Heart left ventricle (tissue), 16 donors: ENCODE measurements around the gene SETD1A. TPM values are rescaled to one million over a fixed set of nuclear protein-coding genes. Genes with fewer than 3 reads are reported as not detected.

ENCODE experiments used
- ATAC-seq, 4 donors: fragments of 200-7000 bp; cut with Tn5 transposase; one replicate each; pipeline ENCODE4 v1.9.1; 2020 to 2022; ENCODE audit warnings: moderate library complexity in 4 of 4, mild to moderate bottlenecking in 3 of 4, moderate number of reproducible peaks in 1 of 4
- DNase-seq, 5 donors: peaks; one replicate each; pipeline ENCODE4 v3.0.0-alpha.2; 2020
- H3K27ac ChIP-seq, 12 donors: fragments of 200-600 bp; sonication (generic) in 4 of 12; one replicate each; pipeline versions ENCODE4 v1.5.0 to v1.8.0; 2016 to 2022; ENCODE audit warnings: mild to moderate bottlenecking in 2 of 12
- H3K27me3 ChIP-seq, 9 donors: fragments of 200-600 bp; sonication (generic) in 2 of 9; one replicate each; pipeline versions ENCODE4 v1.5.1 to v1.8.0; 2016 to 2022; ENCODE audit warnings: mild to moderate bottlenecking in 3 of 9
- H3K36me3 ChIP-seq, 9 donors: fragments of 200-600 bp; sonication (generic) in 2 of 9; one replicate each; pipeline versions ENCODE4 v1.5.0 to v1.8.0; 2018 to 2022; ENCODE audit warnings: mild to moderate bottlenecking in 2 of 9
- H3K4me1 ChIP-seq, 12 donors: fragments of 200-600 bp; sonication (generic) in 4 of 12; one replicate each; pipeline versions ENCODE4 v1.5.0 to v1.8.0; 2016 to 2022; ENCODE audit warnings: mild to moderate bottlenecking in 3 of 12
- H3K4me3 ChIP-seq, 12 donors: fragments of 200-600 bp; sonication (generic) in 4 of 12; one replicate each; pipeline versions ENCODE4 v1.5.0 to v1.8.0; 2017 to 2022; ENCODE audit warnings: mild to moderate bottlenecking in 9 of 12, moderate library complexity in 4 of 12
- H3K9me3 ChIP-seq, 12 donors: fragments of 200-600 bp; sonication (generic) in 4 of 12; one replicate each; pipeline versions ENCODE4 v1.5.0 to v1.8.0; 2016 to 2022; ENCODE audit warnings: mild to moderate bottlenecking in 1 of 12
- POLR2A ChIP-seq, 2 donors: fragments of 450-650 bp; IDR thresholded peaks; one replicate each; pipeline ENCODE4 v1.6.1; 2017; ENCODE audit warnings: antibody characterized with exemption in 2 of 2, mild to moderate bottlenecking in 2 of 2, moderate library complexity in 2 of 2
- WGBS, 4 donors: extraction: QIAGEN DNeasy Blood & Tissue Kit in 2 of 4; methylation state at CpG; one replicate each; pipeline versions ENCODE4 v1.1.5 to v1.1.7; 2013 to 2018; 5-methylcytosine and 5-hydroxymethylcytosine counted together
- intact Hi-C, 10 donors: fragments of 100-400 bp; cut with DNase I; formaldehyde crosslinking; loops; one replicate each; pipeline versions ENCODE4 v1.11.1 to v1.14.2; 2022
- polyA plus RNA-seq, 2 donors: library from polyadenylated mRNA; stranded (reverse); fragments of 200-250 nt; gene quantifications; one replicate each; pipeline ENCODE4 v1.2.3, GENCODE V29; 2013
- total RNA-seq, 9 donors: library from RNA; depleted of rRNA in 2 of 9; stranded (reverse); fragments of >200 nt in 2 of 9; fragmentation: NEBNext Ultra II Directional in 3 of 9; extraction: Animal tissue kit (Norgen Biotek cat#: 25700) in 3 of 9; gene quantifications; one replicate each; pipeline versions ENCODE4 v1.1.0 to v1.2.4, GENCODE V29; 2016 to 2023
- TF ChIP-seq, protein P1 (sequence below), 12 donors: fragments of 200-600 bp; sonication (generic) in 4 of 12; IDR thresholded peaks; one replicate each; pipeline versions ENCODE4 v1.5.0 to v1.8.0; 2018 to 2022; ENCODE audit warnings: antibody characterized with exemption in 12 of 12, mild to moderate bottlenecking in 5 of 12
- donor health status: ischemic (EF 13 %, LVEDD 7.1; RV severe dilation, severe dysfunction).
- donor health status: healthy with polysubstance abuse.
- donor health status: DM: no; HTN: yes; CAD: no.
- donor health status: DM: no; HTN: no; CAD: no.
- donor health status: ischemic (EF 25% LVEDD 6.9; RV normal size, moderate dysfunction).
- donor health status: ischemic (EF 25% LVEDD 5.7; RV mildly dilated, moderate dysfunction).
- donor health status: healthy.
- donor health status: DM: yes; HTN: yes; CAD: no.
- donor health status: ischemic (EF 35%, LVEDD 5.7; RV mildly dilated, moderate dysfunction).
- donor health status: nonischemic (EF 11% LVEDD 7.7; RV severe dilation, severe dysfunction).
- donor health status: DM: yes; HTN: yes; CAD: no.
- donor health status: PGD.
- donor health status: ischemic (EF 29% LVEDD 5.4; RV normal size, mild dysfunction).
- donor health status: nonischemic (EF 23%, LVEDD 6.1; RV moderate dilation, normal function).

The SETD1A gene
- total and polyA plus RNA-seq, 11 donors = 4.6 to 12.1 (median 9.0) TPM

DNA sequence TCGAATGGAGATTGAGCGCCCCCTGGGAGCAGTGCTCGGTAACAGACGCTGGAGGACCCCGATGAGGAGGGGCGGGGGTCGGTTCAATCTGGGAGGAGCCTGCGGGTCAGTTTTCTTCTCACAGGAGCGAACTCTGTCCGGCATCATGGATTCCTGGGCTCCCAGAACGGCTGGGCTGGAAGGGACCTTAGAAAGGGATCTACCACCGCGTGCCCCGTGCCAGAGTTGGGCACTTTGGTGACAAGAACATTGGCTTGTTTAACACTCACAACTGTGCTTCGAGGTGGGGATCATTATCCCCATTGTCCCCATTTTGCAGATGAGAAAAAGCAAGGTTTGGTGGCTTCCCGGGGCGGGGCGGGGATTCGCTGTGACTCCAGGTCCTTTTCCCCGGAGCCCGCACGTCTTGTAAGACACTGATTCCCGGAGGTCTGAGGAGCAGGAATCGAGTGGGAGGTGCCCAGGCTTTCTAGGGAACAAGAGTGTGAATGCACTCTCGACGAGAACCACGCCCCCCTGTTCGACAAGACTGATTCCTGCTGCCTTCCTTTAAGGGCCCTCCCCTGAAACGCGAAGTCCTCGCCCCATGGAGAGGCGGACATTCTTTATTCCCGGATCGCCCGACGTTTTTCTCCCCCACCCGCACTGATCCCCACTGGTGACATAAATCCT is 35.7 kb upstream of the SETD1A start:
- H3K9me3 ChIP-seq = no peaks in the 10 kb centered on the region
- peak overlapping the region; percentile 59 to 98 (median 93) for H3K27ac ChIP-seq
- peaks cover 0 to 5% (median 0%) of the 10 kb centered on the region in 9 donors for H3K36me3 ChIP-seq
- TF ChIP-seq, protein P1, sequence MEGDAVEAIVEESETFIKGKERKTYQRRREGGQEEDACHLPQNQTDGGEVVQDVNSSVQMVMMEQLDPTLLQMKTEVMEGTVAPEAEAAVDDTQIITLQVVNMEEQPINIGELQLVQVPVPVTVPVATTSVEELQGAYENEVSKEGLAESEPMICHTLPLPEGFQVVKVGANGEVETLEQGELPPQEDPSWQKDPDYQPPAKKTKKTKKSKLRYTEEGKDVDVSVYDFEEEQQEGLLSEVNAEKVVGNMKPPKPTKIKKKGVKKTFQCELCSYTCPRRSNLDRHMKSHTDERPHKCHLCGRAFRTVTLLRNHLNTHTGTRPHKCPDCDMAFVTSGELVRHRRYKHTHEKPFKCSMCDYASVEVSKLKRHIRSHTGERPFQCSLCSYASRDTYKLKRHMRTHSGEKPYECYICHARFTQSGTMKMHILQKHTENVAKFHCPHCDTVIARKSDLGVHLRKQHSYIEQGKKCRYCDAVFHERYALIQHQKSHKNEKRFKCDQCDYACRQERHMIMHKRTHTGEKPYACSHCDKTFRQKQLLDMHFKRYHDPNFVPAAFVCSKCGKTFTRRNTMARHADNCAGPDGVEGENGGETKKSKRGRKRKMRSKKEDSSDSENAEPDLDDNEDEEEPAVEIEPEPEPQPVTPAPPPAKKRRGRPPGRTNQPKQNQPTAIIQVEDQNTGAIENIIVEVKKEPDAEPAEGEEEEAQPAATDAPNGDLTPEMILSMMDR (IDR thresholded peaks at IDR 0.05) = peak; percentile 71 to 97 (median 89)
- TF ChIP-seq POLR2A (IDR thresholded peaks at IDR 0.05) = no peak
- peaks cover 0 to 22% (median 9%) of the 10 kb centered on the region in 12 donors for H3K4me1 ChIP-seq
- intact Hi-C loops = loop anchor here (1.0 to 5.0 kb wide), 10 partner anchors 20 to 265 kb away; partner anchors contain the start of genes FBRS (in 2 of the 10), CTF1 (in 1 of the 10) and SRCAP (in 1 of the 10)
- peak; percentile 3 to 24 (median 16) for ATAC-seq
- H3K4me3 ChIP-seq = peak overlapping the region; percentile 12 to 80 (median 63)
- no peaks in the 10 kb centered on the region for H3K27me3 ChIP-seq
- peak; percentile 89 to 91 (median 90) for DNase-seq
- 0 to 1% (median 0%) methylated on average over 24 to 37 of the region's 37 CpGs for WGBS, 4 donors

DNA sequence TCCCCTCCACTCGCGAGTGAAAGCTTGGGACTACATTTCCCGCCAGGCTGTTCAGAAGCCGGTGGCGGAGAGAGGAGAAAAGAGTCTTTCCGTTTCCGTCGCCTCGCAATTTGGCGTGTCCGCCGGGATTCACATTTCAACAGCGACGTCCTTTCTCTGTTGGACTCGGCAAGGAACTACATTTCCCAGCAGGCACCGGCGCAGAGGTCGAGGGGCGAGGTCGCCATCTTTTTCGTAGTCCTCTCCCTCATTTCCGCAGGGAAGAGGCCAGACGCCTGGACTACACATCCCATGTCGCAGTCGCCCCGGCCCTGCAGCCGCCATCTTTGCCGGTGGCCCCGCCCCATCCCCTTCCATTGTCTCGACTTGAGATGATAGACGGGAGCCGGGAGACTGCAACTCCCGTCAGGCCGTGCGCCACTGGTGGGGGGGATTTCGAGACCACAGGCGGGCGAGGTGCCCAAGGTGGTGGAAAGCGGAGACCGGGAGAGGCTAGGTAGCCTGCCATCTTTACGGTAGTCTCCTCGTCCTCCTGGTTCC is 35.1 kb upstream of the SETD1A start:
- peak; percentile 84 to 89 (median 88) for ATAC-seq
- WGBS, 4 donors = 0% methylated on average over 41 to 42 of the region's 42 CpGs
- Histone ChIP-seq H3K4me1 (peaks cover 0 to 23% (median 9%) of the 10 kb centered on the region in 12 donors), H3K9me3 (no peaks in the 10 kb centered on the region), H3K4me3 (peak overlapping the region; percentile 36 to 80 (median 64)), H3K27me3 (no peaks in the 10 kb centered on the region), H3K27ac (peak overlapping the region; percentile 74 to 98 (median 94)), H3K36me3 (peaks cover 0 to 5% (median 0%) of the 10 kb centered on the region in 9 donors)
- intact Hi-C loops = loop anchor here in 5 of 10 donors (1.0 to 5.0 kb wide), 9 partner anchors 20 to 265 kb away; partner anchors contain the start of genes FBRS (in 2 of the 5), CTF1 (in 1 of the 5) and SRCAP (in 1 of the 5)
- peak; percentile 99 to 100 (median 100) for DNase-seq
- no peak for TF ChIP-seq POLR2A (IDR thresholded peaks at IDR 0.05)

DNA sequence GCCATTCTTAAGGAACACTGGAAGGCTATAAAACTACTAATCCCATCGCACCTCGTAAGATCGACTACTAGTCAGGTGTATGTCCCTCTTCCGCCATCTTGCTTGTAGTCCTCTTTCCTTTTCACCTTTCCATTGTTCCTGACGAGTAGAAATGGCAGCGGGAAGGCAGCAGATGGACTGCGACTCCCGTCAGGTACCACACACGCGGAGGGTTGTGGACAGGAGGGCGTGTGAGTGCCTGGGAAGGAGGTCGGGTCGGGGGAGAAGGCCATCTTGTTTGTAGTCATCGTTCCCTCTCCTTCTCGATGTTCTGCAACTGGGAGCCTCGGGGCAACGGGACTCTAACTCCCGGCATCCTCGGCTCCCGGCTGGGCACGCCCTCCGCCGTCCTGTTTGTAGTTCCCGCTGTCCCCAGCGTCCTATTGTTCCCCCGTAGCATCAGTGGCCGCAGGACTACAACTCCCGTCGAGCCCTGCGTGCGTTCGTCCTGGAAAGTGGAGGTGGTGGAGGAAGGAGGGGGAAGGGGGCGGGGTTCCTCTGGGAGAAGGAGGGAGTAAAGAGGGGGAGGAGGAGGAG is 34.5 kb upstream of the SETD1A start:
- intact Hi-C loops = loop anchor here in 5 of 10 donors (1.0 to 5.0 kb wide), 9 partner anchors 21 to 266 kb away; partner anchors contain the start of genes FBRS (in 2 of the 5), CTF1 (in 1 of the 5) and SRCAP (in 1 of the 5)
- peak; percentile 80 to 86 (median 84) for ATAC-seq

DNA sequence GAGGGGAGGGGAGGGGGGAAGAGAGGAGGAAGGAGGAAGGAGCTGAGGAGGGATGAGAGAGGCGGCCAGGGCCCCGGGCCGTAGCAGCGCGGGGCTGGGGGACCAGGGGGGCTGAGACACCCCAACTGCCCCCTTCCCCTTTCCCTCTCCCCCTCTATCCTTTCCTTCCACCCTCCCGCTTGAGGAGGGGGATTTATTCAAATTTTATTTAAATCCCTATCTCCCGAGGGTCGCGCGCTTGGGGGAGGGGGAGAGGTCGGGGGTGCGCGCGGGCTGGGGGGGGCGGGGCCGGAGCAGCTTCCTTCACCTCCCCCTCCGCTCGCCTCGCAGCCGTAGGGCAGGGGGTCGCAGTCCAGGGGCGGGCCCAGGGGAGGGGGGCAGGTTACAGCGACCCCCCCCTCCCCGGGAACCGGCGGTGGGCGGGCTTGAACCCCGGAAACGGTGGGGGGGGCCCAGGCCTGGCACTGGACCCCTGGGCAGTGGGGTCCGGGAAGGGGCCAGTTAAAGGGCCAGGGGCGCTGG is 33.9 kb upstream of the SETD1A start, which contains the start of gene FBXL19:
TSS of gene FBXL19 (plus strand) at position 19 of the 522 bp plus-strand sequence. CDS start 2,183 bp downstream, outside the sequence.
- TF ChIP-seq, protein P1 (IDR thresholded peaks at IDR 0.05) = no peak
- no peak for TF ChIP-seq POLR2A (IDR thresholded peaks at IDR 0.05)
- 0 to 2% (median 1%) methylated on average over 15 to 31 of the region's 31 CpGs for WGBS, 4 donors
- no peaks in the 10 kb centered on the region for H3K9me3 ChIP-seq
- peak within 1 kb of the TSS; percentile 74 to 98 (median 94) for H3K27ac ChIP-seq
- peaks cover 0 to 28% (median 9%) of the 10 kb centered on the region in 12 donors for H3K4me1 ChIP-seq
- no peaks in the 10 kb centered on the region for H3K27me3 ChIP-seq
- H3K36me3 ChIP-seq = peaks cover 0 to 8% (median 0%) of the 10 kb centered on the region in 9 donors
- DNase-seq = peak in 4 of 5 donors; percentile 54 to 74 (median 59)
- peak within 1 kb of the TSS; percentile 52 to 80 (median 66) for H3K4me3 ChIP-seq
- ATAC-seq = no peak
- intact Hi-C loops = loop anchor here in 4 of 10 donors (2.0 to 5.0 kb wide), 5 partner anchors 27 to 266 kb away; partner anchors contain the start of genes CTF1 (in 1 of the 4), FBRS (in 1 of the 4) and SRCAP (in 1 of the 4)

More for the DNA sequence above, 34.5 kb upstream of the SETD1A start:
- H3K4me3 ChIP-seq = peak overlapping the region; percentile 52 to 80 (median 66)
- peak in 1 of 2 donors; percentile 23 for TF ChIP-seq POLR2A (IDR thresholded peaks at IDR 0.05)
- TF ChIP-seq, protein P1 (IDR thresholded peaks at IDR 0.05) = no peak
- H3K4me1 ChIP-seq = peaks cover 0 to 28% (median 9%) of the 10 kb centered on the region in 12 donors
- H3K36me3 ChIP-seq = peaks cover 0 to 8% (median 0%) of the 10 kb centered on the region in 9 donors
- peak; percentile 99 to 100 (median 100) for DNase-seq
- no peaks in the 10 kb centered on the region for H3K27me3 ChIP-seq
- WGBS, 4 donors = 0 to 1% (median 1%) methylated on average over 22 to 33 of the region's 33 CpGs
- no peaks in the 10 kb centered on the region for H3K9me3 ChIP-seq
- H3K27ac ChIP-seq = peak overlapping the region; percentile 74 to 98 (median 94)
